GOT3 (cell line): ENCODE data around the gene KCNN3.

ENCODE experiments used
- DNase-seq: peaks from one replicate; lab custom pipeline; 2025; ENCODE audit warnings: mixed read lengths; lab: John Stamatoyannopoulos, UW

The KCNN3 gene

GRCh38 chr1:154791292-154792166 lies 78.6 kb downstream of the KCNN3 start:
- no peak for DNase-seq

GRCh38 chr1:154788886-154789285 lies 81.2 kb downstream of the KCNN3 start:
- no peak for DNase-seq

- no peak for DNase-seq
These were observed 81.8 kb downstream of the KCNN3 start for GRCh38 chr1:154788110-154788870.

GRCh38 chr1:154786804-154787570 lies 83.1 kb downstream of the KCNN3 start:
- DNase-seq = no peak

GRCh38 chr1:154784924-154785531 lies 85.1 kb downstream of the KCNN3 start:
- no peak for DNase-seq

- DNase-seq = no peak
These were observed 85.7 kb downstream of the KCNN3 start for GRCh38 chr1:154784416-154784815.

- no peak for DNase-seq
These were observed 86.1 kb downstream of the KCNN3 start for GRCh38 chr1:154783976-154784375.

- no peak for DNase-seq
These were observed 89.5 kb downstream of the KCNN3 start for GRCh38 chr1:154780541-154780940.

GRCh38 chr1:154779551-154780189 lies 90.4 kb downstream of the KCNN3 start:
- DNase-seq = no peak

- DNase-seq = no peak
These were observed 91.1 kb downstream of the KCNN3 start for GRCh38 chr1:154778944-154779343.

GRCh38 chr1:154778275-154778674 lies 91.8 kb downstream of the KCNN3 start:
- no peak for DNase-seq

GRCh38 chr1:154777781-154778180 lies 92.3 kb downstream of the KCNN3 start:
- DNase-seq = no peak

- DNase-seq = no peak
These were observed 92.9 kb downstream of the KCNN3 start for GRCh38 chr1:154777154-154777553.

- DNase-seq = no peak
These were observed 94.2 kb downstream of the KCNN3 start for GRCh38 chr1:154775621-154776605.

- DNase-seq = no peak
These were observed 95.8 kb downstream of the KCNN3 start for GRCh38 chr1:154774175-154774855.

- DNase-seq = no peak
These were observed 96.5 kb downstream of the KCNN3 start for GRCh38 chr1:154773551-154773950.

- DNase-seq = no peak
These were observed 97.2 kb downstream of the KCNN3 start for GRCh38 chr1:154772606-154773506.

GRCh38 chr1:154772056-154772455 lies 98.0 kb downstream of the KCNN3 start:
- DNase-seq = no peak
